B cell (primary cell): Measurements from ENCODE around the gene MAGEA11.
"Not testable (repeated sequence)": the region's sequence is repeated elsewhere in the genome, so short reads cannot be mapped to it uniquely, and the experiment has no call there.

Experiments used
- EZH2 ChIP-seq: IDR thresholded peaks from 2 replicates; pipeline ENCODE4 v1.6.1; 2012; ENCODE audit warnings: borderline replicate concordance, low read depth, mild to moderate bottlenecking, moderate library complexity, low read length; ENCODE audit not compliant: insufficient read depth, poor library complexity, severe bottlenecking
- TF ChIP-seq, protein P1 (sequence below): fragments of 200-600 bp; IDR thresholded peaks from one replicate; pipeline ENCODE4 v1.8.0; 2022; ENCODE audit warnings: antibody characterized with exemption, mild to moderate bottlenecking

DNA sequence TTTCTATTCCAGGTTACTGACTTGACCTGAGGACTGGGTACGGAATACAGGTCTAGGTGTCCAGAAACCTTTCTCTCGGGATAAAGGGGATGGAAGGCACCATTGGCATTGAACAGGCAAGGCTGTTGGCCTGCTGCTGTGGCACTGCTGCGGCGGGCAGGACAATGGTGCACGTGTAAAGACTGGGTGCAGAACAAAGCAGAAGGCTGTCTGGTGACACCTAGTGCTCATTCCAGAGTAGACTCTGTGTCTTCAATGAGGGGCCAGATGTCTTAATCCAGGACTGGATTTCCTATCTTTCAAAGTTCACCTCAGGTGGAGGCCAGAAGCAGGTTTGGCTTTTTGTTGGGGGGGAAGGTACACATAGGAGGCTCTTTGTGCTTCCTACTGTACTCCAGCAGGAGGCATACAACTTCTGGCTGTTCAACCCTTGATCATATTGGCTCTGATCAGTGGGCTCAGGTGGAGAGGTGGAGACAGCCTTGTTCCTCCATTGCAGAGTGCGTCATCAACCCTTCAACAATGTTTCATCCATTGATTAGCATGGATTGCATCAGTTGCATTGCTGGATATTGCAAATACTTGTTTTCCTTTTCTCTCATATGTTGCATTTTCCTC lies 34.6 kb downstream of the MAGEA11 start:
- TF ChIP-seq, protein P1, sequence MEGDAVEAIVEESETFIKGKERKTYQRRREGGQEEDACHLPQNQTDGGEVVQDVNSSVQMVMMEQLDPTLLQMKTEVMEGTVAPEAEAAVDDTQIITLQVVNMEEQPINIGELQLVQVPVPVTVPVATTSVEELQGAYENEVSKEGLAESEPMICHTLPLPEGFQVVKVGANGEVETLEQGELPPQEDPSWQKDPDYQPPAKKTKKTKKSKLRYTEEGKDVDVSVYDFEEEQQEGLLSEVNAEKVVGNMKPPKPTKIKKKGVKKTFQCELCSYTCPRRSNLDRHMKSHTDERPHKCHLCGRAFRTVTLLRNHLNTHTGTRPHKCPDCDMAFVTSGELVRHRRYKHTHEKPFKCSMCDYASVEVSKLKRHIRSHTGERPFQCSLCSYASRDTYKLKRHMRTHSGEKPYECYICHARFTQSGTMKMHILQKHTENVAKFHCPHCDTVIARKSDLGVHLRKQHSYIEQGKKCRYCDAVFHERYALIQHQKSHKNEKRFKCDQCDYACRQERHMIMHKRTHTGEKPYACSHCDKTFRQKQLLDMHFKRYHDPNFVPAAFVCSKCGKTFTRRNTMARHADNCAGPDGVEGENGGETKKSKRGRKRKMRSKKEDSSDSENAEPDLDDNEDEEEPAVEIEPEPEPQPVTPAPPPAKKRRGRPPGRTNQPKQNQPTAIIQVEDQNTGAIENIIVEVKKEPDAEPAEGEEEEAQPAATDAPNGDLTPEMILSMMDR: not testable (repeated sequence)
- TF ChIP-seq EZH2: not testable (repeated sequence)
